Psoas muscle (tissue), 8 donors: ENCODE data around the gene PLS1. TPM values are rescaled to one million over a fixed set of nuclear protein-coding genes. Genes with fewer than 3 reads are reported as not detected.
"Not testable (repeated sequence)": the region's sequence is repeated elsewhere in the genome, so short reads cannot be mapped to it uniquely, and the experiment has no call there.

ENCODE experiments used
- ATAC-seq, 4 donors: fragments of 200-7000 bp; cut with Tn5 transposase; one replicate each; pipeline ENCODE4 v1.9.1; 2020; ENCODE audit warnings: moderate library complexity in 3 of 4, mild to moderate bottlenecking in 2 of 4
- DNase-seq, 2 donors: peaks; one replicate each; pipeline ENCODE4 v3.0.0-alpha.2; 2020
- H3K27ac ChIP-seq: fragments of 200-600 bp; one replicate; pipeline ENCODE4 v1.8.0; 2022
- H3K27me3 ChIP-seq, 3 donors: fragments of 200-600 bp in 1 of 3; one replicate each; pipeline versions ENCODE4 v1.6.1 to v1.8.0; 2013 to 2022; ENCODE audit warnings: low read length in 2 of 3, mild to moderate bottlenecking in 2 of 3, moderate library complexity in 1 of 3; ENCODE audit not compliant: insufficient read depth in 3 of 3
- H3K36me3 ChIP-seq, 2 donors: fragments of 200-600 bp in 1 of 2; one replicate each; pipeline versions ENCODE4 v1.6.1 to v1.8.0; 2013 to 2022; ENCODE audit warnings: low read depth in 1 of 2, mild to moderate bottlenecking in 1 of 2, moderate library complexity in 1 of 2; ENCODE audit not compliant: insufficient read depth in 1 of 2
- H3K4me1 ChIP-seq: fragments of 200-600 bp; one replicate; pipeline ENCODE4 v1.8.0; 2022
- H3K4me3 ChIP-seq: fragments of 200-600 bp; one replicate; pipeline ENCODE4 v1.8.0; 2022; ENCODE audit warnings: mild to moderate bottlenecking
- H3K9me3 ChIP-seq: fragments of 200-600 bp; one replicate; pipeline ENCODE4 v1.8.0; 2022
- WGBS, 3 donors: extraction: QIAGEN DNeasy Blood & Tissue Kit; methylation state at CpG; one replicate each; pipeline versions ENCODE4 v1.1.6 to v1.1.7; 2013; 5-methylcytosine and 5-hydroxymethylcytosine counted together
- intact Hi-C, 2 donors: fragments of 100-400 bp; cut with DNase I; formaldehyde crosslinking; loops; one replicate each; pipeline versions ENCODE4 v1.11.0 to v1.14.2; 2022
- polyA plus RNA-seq, 3 donors: library from polyadenylated mRNA; stranded (reverse); fragments of 200-250 nt; gene quantifications; one replicate each; pipeline ENCODE4 v1.2.3, GENCODE V29; 2013
- total RNA-seq, 4 donors: library from RNA; stranded (reverse); fragmentation: NEBNext Ultra II Directional in 2 of 4; extraction: Animal tissue kit (Norgen Biotek cat#: 25700) in 2 of 4; gene quantifications; one replicate each; pipeline versions ENCODE4 v1.2.1 to v1.2.4, GENCODE V29; 2021 to 2023
- TF ChIP-seq, protein P1 (sequence below): fragments of 200-600 bp; IDR thresholded peaks from one replicate; pipeline ENCODE4 v1.8.0; 2022; ENCODE audit warnings: antibody characterized with exemption
- donor health status: healthy with polysubstance abuse.
- donor health status: DM: no; HTN: no; CAD: no; lungs with moderate emphysema.
- donor health status: Bipolar disorder and iron deficiency.
- donor health status: healthy.
- donor health status: DM: yes; HTN: yes; CAD: no.
- donor health status: DM: no; HTN: no; CAD: no.
- donor health status: DM: no; HTN: no; CAD: no.
- donor health status: DM: yes; HTN: yes; CAD: no.

PLS1 gene
- total and polyA plus RNA-seq, 7 donors, result 0.24 to 2.2 (median 0.58) TPM

- H3K27ac ChIP-seq, result no peak overlapping the region
- H3K9me3 ChIP-seq, result no peaks in the 10 kb centered on the region
- no peak for DNase-seq
- H3K4me1 ChIP-seq, result no peaks in the 10 kb centered on the region
- no peaks in the 10 kb centered on the region for H3K27me3 ChIP-seq
- intact Hi-C loops, result no loop called here
- no peak overlapping the region for H3K4me3 ChIP-seq
- H3K36me3 ChIP-seq, result peaks cover 0 to 75% of the 10 kb centered on the region in 2 donors
- 94 to 98% (median 96%) methylated on average over 4 of the region's 4 CpGs for WGBS, 3 donors
- TF ChIP-seq, protein P1, sequence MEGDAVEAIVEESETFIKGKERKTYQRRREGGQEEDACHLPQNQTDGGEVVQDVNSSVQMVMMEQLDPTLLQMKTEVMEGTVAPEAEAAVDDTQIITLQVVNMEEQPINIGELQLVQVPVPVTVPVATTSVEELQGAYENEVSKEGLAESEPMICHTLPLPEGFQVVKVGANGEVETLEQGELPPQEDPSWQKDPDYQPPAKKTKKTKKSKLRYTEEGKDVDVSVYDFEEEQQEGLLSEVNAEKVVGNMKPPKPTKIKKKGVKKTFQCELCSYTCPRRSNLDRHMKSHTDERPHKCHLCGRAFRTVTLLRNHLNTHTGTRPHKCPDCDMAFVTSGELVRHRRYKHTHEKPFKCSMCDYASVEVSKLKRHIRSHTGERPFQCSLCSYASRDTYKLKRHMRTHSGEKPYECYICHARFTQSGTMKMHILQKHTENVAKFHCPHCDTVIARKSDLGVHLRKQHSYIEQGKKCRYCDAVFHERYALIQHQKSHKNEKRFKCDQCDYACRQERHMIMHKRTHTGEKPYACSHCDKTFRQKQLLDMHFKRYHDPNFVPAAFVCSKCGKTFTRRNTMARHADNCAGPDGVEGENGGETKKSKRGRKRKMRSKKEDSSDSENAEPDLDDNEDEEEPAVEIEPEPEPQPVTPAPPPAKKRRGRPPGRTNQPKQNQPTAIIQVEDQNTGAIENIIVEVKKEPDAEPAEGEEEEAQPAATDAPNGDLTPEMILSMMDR, result no peak
- no peak for ATAC-seq
Measured at GRCh38 chr3:142563496-142563997, 32.6 kb upstream of the PLS1 start.

DNA sequence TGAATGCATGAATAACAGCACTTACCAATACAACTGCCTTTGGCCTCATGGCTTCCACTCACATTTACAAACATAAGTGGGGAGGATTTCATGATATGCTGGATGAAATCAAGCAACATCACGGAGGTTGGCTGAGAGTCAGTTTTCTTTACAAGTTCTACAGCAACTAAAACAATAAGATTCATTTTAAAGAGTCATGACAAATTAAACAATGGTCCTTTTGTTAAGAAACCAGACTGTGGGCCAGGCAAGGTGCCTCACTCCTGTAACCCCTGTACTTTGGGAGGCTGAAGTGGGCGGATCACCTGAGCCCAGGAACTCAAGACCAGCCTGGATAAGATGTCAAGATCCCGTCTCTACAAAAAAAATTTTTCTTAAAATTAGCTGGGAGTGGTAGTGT lies 30.1 kb upstream of the PLS1 start:
- TF ChIP-seq, protein P1, result no peak
- DNase-seq (no peak), ATAC-seq (no peak)
- Histone ChIP-seq H3K4me1 (no peaks in the 10 kb centered on the region), H3K27ac (no peak overlapping the region), H3K4me3 (no peak overlapping the region), H3K36me3 (peaks cover 0 to 55% of the 10 kb centered on the region in 2 donors), H3K27me3 (no peaks in the 10 kb centered on the region), H3K9me3 (no peaks in the 10 kb centered on the region)
- intact Hi-C loops, result no loop called here
- WGBS, 3 donors, result 84 to 89% (median 89%) methylated on average over 3 of the region's 3 CpGs

DNA sequence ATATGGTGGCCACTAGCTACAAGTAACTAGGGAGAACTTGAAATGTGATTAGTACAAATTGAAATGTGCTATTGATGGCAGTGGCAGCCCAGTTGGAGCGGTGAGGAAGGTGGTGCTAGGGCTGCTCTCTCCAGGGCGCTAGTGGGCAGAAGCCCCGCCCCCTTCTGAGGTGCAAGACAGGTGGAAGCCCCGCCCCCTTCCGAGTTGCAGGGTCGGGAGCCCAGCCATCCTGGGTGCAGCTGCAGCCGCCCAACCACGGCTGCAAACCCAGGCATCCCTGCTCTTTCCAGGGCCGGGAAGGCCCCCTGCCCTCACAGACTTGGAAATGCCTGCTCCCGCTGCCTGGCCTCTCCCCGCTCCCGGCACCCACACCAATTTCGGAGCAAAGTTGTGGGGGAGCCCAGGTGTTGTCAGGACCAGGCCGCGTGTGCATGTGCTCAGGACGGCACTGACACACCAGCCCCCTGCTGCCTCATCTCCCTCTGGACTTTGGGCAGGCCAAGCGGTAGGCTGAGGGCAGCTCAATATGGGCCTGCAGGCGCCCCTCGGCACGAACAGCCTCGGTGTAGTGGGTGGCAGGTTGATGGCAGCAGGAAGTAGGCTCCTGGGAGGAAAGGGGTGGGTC lies 27.7 kb upstream of the PLS1 start:
- DNase-seq (no peak), ATAC-seq (no peak)
- no peaks in the 10 kb centered on the region for H3K9me3 ChIP-seq
- 73 to 79% (median 75%) methylated on average over 18 to 21 of the region's 21 CpGs for WGBS, 3 donors
- intact Hi-C loops, result no loop called here
- H3K27ac ChIP-seq, result no peak overlapping the region
- peaks cover 0 to 38% of the 10 kb centered on the region in 2 donors for H3K36me3 ChIP-seq
- H3K4me3 ChIP-seq, result no peak overlapping the region
- H3K4me1 ChIP-seq, result no peaks in the 10 kb centered on the region
- H3K27me3 ChIP-seq, result no peaks in the 10 kb centered on the region
- TF ChIP-seq, protein P1, result no peak

- 90 to 93% (median 92%) methylated on average over 3 of the region's 3 CpGs for WGBS, 3 donors
- intact Hi-C loops, H3K27me3 ChIP-seq, H3K4me3 ChIP-seq, ATAC-seq, H3K9me3 ChIP-seq, H3K4me1 ChIP-seq, DNase-seq, H3K27ac ChIP-seq: not testable (repeated sequence)
- H3K36me3 ChIP-seq, result peaks cover 0 to 29% of the 10 kb centered on the region in 2 donors
Measured at GRCh38 chr3:142569422-142569821, 26.8 kb upstream of the PLS1 start.

DNA sequence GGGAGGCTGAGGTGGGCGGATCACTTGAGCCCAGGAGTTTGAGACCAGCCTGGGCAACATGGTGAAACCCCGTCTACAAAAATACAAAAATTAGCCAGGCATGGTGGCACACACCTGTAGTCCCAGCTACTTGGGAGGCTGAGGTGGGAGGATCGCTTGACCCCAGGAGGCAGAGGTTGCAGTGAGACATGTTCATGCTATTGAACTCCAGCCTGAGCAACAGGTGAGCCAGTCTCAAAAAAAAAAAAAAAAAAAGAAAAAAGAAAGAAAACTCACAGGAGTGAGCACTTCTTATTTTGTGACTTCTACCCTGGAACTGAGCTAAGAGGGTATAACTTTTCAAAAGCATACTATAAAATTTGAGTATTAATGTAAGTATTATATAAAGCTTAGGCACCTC lies 22.0 kb upstream of the PLS1 start:
- 91 to 96% (median 93%) methylated on average over 3 of the region's 3 CpGs for WGBS, 3 donors
- DNase-seq, H3K27me3 ChIP-seq, H3K27ac ChIP-seq, H3K9me3 ChIP-seq, ATAC-seq, intact Hi-C loops, H3K4me3 ChIP-seq: not testable (repeated sequence)
- peaks cover 0 to 13% of the 10 kb centered on the region in 2 donors for H3K36me3 ChIP-seq
- H3K4me1 ChIP-seq, result peaks cover 19% of the 10 kb centered on the region
